SH-SY5Y (cell line): ENCODE measurements around the gene TRAPPC13.

Source experiments
- GATA2 ChIP-seq: IDR thresholded peaks from 2 replicates; pipeline ENCODE4 v1.6.1; 2011; ENCODE audit warnings: mild to moderate bottlenecking, low read depth, low read length
- GATA3 ChIP-seq: IDR thresholded peaks from 2 replicates; pipeline ENCODE4 v1.6.1; 2011; ENCODE audit warnings: low read depth, mild to moderate bottlenecking, low read length, moderate library complexity

- TF ChIP-seq GATA3 (no peak), GATA2 (no peak)
Observed at GRCh38 chr5:65624571-65625555, at the start of gene TRAPPC13, which contains the start of gene SHLD3.
